A549 (cell line): ENCODE data around the gene GPC1.

Experiments used
- CBX2 ChIP-seq: fragments of 200-600 bp; sonication (generic); IDR thresholded peaks from 2 replicates; pipeline ENCODE4 v1.6.1; 2016; ENCODE audit warnings: low read depth, mild to moderate bottlenecking, borderline replicate concordance
- CTCF ChIP-seq: fragments of >200 bp; sonication (Bioruptor Twin); formaldehyde crosslinking; IDR thresholded peaks from 3 replicates; pipeline ENCODE4 v1.5.1; 2016
- EP300 ChIP-seq, 2 experiments: fragments of >200 bp; sonication (Bioruptor Twin); formaldehyde crosslinking; IDR thresholded peaks; 2 replicates in 1 of 2; 3 replicates in 1 of 2; pipeline ENCODE4 v1.6.1; 2016 to 2017
- JUNB ChIP-seq: fragments of >200 bp; sonication (Bioruptor Twin); formaldehyde crosslinking; IDR thresholded peaks from 2 replicates; pipeline ENCODE4 v1.6.1; 2016
- MYC ChIP-seq: IDR thresholded peaks from 2 replicates; pipeline ENCODE4 v1.6.1; 2012; ENCODE audit warnings: mild to moderate bottlenecking, inconsistent platforms, low read length, improper control_type of control experiment, borderline replicate concordance
- POLR2AphosphoS2 ChIP-seq: conservative IDR thresholded peaks from 2 replicates; pipeline ENCODE4 v1.6.1; 2012; ENCODE audit warnings: low read length, improper control_type of control experiment, inconsistent platforms
- RCOR1 ChIP-seq: fragments of 150-350 bp; IDR thresholded peaks from 2 replicates; pipeline ENCODE4 v1.6.1; 2014; ENCODE audit warnings: antibody characterized with exemption, low read length, low read depth
- USF2 ChIP-seq: fragments of 450-650 bp; IDR thresholded peaks from 2 replicates; pipeline ENCODE4 v1.6.1; 2014; ENCODE audit warnings: antibody characterized with exemption

DNA sequence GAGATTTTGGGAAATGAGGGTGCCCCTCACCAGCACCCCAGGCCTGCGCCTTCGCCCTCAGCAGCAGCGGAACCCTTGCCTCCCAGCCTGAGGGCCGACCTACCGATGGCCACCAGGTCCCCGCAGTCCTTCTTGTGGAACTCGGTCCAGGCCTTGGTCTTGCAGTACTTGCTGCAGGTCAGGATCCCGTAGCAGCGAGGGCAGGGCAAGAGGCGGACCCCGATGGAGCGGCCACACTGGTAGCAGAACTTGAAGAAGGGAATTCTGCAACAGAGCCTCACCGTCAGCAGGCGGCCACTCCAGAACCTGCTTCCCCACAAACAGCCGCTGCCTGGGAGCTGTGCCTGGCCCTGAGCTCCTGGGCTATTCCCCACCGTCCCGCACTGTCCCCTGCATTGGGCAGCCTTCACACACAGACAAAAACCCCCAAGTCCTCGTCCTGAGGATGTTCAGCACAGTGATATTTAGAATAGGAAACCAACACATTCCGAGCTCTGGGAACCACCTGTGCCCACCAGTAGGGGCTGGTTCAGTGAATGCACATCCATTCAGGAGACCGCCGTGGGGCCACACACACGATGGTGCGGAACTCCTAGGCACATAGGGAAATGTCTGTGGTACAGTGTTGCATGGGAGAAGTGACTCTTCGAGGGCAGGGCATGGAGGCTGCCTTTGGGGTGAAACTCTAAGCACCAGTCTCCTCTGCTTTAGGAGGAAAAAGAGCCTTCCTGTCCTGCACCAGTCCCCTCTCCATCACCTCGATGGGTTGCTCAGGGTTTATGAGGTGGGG is 45.6 kb downstream of the GPC1 start:
- no peak for TF ChIP-seq JUNB
- no peak for TF ChIP-seq CTCF
- TF ChIP-seq MYC: no peak
- no peak for TF ChIP-seq POLR2AphosphoS2
- TF ChIP-seq CBX2: no peak
- no peak for TF ChIP-seq USF2
- no peak for TF ChIP-seq EP300 (IDR thresholded peaks at IDR 0.05)
- no peak for TF ChIP-seq RCOR1
